Fibroblast of lung (primary cell): ENCODE data around the gene SLIT1. TPM values are rescaled to one million over a fixed set of nuclear protein-coding genes. Genes with fewer than 3 reads are reported as not detected.

Experiments used
- DNase-seq, 2 donors: peaks; one replicate each; pipeline versions ENCODE4 v3.0.0 to v3.0.0-alpha.2; 2010; ENCODE audit warnings: low read depth in 2 of 2
- H2AFZ ChIP-seq: 2 replicates; pipeline ENCODE4 v1.5.1; 2012; ENCODE audit warnings: low read length, control low read depth, inconsistent platforms
- H3K27ac ChIP-seq: 2 replicates; pipeline ENCODE4 v1.5.1; 2011; ENCODE audit warnings: low read length, control low read depth; ENCODE audit not compliant: insufficient read depth
- H3K27me3 ChIP-seq: 2 replicates; pipeline ENCODE4 v1.5.1; 2011; ENCODE audit warnings: mild to moderate bottlenecking, low read length; ENCODE audit not compliant: control insufficient read depth, insufficient read depth
- H3K36me3 ChIP-seq: 2 replicates; pipeline ENCODE4 v1.5.1; 2011; ENCODE audit warnings: low read length; ENCODE audit not compliant: control insufficient read depth, insufficient read depth
- H3K4me1 ChIP-seq: 2 replicates; pipeline ENCODE4 v1.5.1; 2011; ENCODE audit warnings: low read length; ENCODE audit not compliant: control insufficient read depth, insufficient read depth; ENCODE audit errors: extremely low read depth
- H3K4me2 ChIP-seq: 2 replicates; pipeline ENCODE4 v1.5.1; 2011; ENCODE audit warnings: low read length, control low read depth; ENCODE audit not compliant: insufficient read depth; ENCODE audit errors: extremely low read depth
- H3K4me3 ChIP-seq, 4 experiments: fragments of 200-600 bp in 1 of 4; sonication (generic) in 1 of 4; replicated peaks in 1 of 4; 2 replicates each; pipeline ENCODE4 v1.5.1; 2011 to 2016; ENCODE audit warnings: low read length in 4 of 4, low read depth in 3 of 4, mild to moderate bottlenecking in 3 of 4, control low read depth in 2 of 4, inconsistent platforms in 1 of 4, mixed read lengths in 1 of 4; ENCODE audit not compliant: insufficient read depth in 1 of 4; ENCODE audit errors: control extremely low read depth in 1 of 4
- H3K79me2 ChIP-seq: 2 replicates; pipeline ENCODE4 v1.5.1; 2012; ENCODE audit warnings: mild to moderate bottlenecking, low read length, inconsistent platforms; ENCODE audit not compliant: control insufficient read depth, insufficient read depth
- H3K9ac ChIP-seq: 2 replicates; pipeline ENCODE4 v1.5.1; 2011; ENCODE audit warnings: mild to moderate bottlenecking, low read length, control low read depth; ENCODE audit not compliant: insufficient read depth
- H3K9me3 ChIP-seq: 2 replicates; pipeline ENCODE4 v1.5.1; 2012; ENCODE audit warnings: low read depth, low read length; ENCODE audit not compliant: control insufficient read depth, insufficient read depth
- H4K20me1 ChIP-seq: 2 replicates; pipeline ENCODE4 v1.5.1; 2011; ENCODE audit warnings: low read length; ENCODE audit not compliant: control insufficient read depth, insufficient read depth; ENCODE audit errors: extremely low read depth
- EZH2 ChIP-seq: IDR thresholded peaks from 2 replicates; pipeline ENCODE4 v1.5.1; 2012; ENCODE audit warnings: low read length, control low read depth, mild to moderate bottlenecking; ENCODE audit errors: missing control alignments
- polyA plus RNA-seq, 2 donors: library from polyadenylated mRNA; depleted of rRNA in 1 of 2; stranded (reverse) in 1 of 2; unstranded in 1 of 2; fragments of >200 nt; gene quantifications; 2 replicates each; pipeline ENCODE4 v1.2.1, GENCODE V29; 2011 to 2012; ENCODE audit warnings: missing spikeins in 1 of 2
- total RNA-seq: library from RNA; depleted of rRNA; stranded (reverse); fragments of >200 nt; gene quantifications from 2 replicates; pipeline ENCODE4 v1.2.1, GENCODE V29; 2014
- TF ChIP-seq, protein P1 (sequence below), 2 donors: IDR thresholded peaks in 1 of 2; conservative IDR thresholded peaks in 1 of 2; 1 replicate in 1 of 2; 2 replicates in 1 of 2; pipeline ENCODE4 v1.5.1; 2011 to 2012; ENCODE audit warnings: low read length in 2 of 2, control low read depth in 1 of 2, inconsistent platforms in 1 of 2, low read depth in 1 of 2, mild to moderate bottlenecking in 1 of 2

SLIT1 gene
- total and polyA plus RNA-seq, 2 donors (not counting 1 experiment from before 2014, with no cell fraction given): 0.02 to 0.17 TPM

DNA sequence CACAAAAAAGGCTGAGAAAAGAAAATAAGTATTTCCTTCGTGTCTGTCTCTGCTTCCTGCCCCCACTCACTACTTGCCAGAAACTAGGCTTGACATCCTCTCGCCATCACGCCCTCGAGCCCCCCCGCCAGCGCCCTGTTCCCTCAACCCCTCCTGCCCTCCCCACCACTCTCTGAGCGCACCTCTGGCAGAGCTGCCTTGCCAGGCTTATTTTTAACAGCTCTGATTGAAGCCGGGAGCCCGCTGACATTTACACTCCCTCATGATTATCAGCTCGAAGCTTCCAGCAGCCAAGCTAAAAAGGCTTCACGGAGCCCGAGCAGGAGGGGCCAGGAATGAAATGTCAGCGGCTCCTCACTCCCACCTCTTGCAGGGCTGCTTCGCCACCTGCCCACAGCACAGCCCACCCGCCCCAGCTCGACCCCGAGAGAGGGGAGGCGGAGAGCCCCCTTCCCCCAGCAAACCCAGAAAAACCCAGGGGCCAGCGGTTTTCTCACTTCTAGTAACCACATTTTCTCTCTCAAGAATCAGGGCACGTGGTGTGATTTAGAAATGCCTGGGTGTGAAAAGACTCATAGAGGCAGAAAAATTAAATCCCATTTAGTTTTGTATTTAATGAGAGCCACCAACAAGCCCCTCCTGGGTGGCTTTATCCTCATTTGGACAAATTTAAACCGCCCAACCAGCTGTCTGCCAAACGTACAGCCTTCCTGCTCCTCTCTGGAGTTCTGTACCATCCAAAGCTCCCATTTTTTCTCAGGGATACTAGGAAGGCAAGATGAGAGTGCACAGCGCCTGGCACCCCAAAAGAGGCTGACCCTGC, 89.3 kb downstream of the SLIT1 start:
- Histone ChIP-seq H3K4me2 (no peak overlapping the region), H3K9me3 (no peaks in the 10 kb centered on the region), H3K27ac (no peak overlapping the region), H3K27me3 (peaks cover 22% of the 10 kb centered on the region), H3K36me3 (no peaks in the 10 kb centered on the region), H3K79me2 (no peaks in the 10 kb centered on the region), H3K4me3 (no peak overlapping the region), H3K9ac (no peak overlapping the region), H3K4me1 (no peaks in the 10 kb centered on the region), H4K20me1 (no peaks in the 10 kb centered on the region), H2AFZ (no peak overlapping the region)
- no peak for DNase-seq
- TF ChIP-seq EZH2: no peak
- TF ChIP-seq, protein P1, sequence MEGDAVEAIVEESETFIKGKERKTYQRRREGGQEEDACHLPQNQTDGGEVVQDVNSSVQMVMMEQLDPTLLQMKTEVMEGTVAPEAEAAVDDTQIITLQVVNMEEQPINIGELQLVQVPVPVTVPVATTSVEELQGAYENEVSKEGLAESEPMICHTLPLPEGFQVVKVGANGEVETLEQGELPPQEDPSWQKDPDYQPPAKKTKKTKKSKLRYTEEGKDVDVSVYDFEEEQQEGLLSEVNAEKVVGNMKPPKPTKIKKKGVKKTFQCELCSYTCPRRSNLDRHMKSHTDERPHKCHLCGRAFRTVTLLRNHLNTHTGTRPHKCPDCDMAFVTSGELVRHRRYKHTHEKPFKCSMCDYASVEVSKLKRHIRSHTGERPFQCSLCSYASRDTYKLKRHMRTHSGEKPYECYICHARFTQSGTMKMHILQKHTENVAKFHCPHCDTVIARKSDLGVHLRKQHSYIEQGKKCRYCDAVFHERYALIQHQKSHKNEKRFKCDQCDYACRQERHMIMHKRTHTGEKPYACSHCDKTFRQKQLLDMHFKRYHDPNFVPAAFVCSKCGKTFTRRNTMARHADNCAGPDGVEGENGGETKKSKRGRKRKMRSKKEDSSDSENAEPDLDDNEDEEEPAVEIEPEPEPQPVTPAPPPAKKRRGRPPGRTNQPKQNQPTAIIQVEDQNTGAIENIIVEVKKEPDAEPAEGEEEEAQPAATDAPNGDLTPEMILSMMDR (conservative IDR thresholded peaks at IDR 0.05 in 1 of 2, IDR thresholded peaks at IDR 0.05 in 1 of 2; ENCODE audit: low read depth in 1 of 2, low read length in 2 of 2): no peak

DNA sequence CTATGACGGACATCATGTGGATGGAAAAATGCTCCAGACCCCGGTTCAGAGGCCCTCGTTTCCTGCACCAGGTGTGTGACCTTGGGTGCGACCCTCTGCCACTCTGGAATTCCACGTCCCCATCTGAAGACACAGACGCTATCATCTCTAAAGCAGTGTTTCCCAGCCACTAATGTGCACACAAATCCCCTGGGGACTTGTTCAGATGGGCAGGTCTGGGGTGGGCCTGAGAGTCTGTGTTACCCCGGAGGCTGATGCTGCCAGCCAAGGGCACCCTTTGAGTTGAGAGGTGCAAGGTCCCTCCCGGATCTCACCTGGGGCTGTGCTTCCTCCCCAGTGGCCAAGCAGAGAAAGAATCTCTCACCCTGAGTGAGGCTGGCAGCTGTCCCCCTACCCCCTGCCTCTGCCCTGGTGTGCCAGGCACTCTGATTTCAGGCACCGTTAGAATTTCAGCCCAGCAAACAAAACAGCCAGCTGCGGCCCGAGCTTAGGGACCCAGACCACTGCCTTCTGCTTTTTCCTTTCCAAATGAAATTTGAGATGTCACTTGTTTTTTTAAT, 90.0 kb downstream of the SLIT1 start:
- no peak overlapping the region for H3K27ac ChIP-seq

DNA sequence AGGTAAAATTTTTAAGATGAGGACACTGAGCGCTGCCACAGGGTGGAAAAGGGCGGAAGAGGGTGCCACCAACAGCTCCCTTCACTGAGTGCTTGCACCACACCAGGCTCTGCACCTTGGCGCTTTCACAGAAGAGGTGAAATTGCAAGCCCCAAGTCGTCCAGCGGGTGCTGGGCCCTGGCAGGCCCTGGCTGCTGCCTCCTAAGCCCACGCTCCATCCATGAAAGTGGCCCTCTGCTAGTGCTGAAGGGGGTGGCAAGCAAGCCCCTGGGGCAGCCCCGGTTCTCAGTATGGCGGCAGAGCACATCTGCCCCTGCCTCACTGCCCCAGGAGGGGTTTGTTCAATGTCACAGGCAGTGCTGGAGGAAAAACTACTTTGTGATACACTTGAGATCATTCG, 95.1 kb downstream of the SLIT1 start:
- Histone ChIP-seq H3K4me3 (no peak overlapping the region), H2AFZ (no peak overlapping the region), H3K27me3 (peaks cover 21% of the 10 kb centered on the region), H3K4me2 (no peak overlapping the region), H3K4me1 (no peaks in the 10 kb centered on the region), H3K36me3 (no peaks in the 10 kb centered on the region), H3K27ac (no peak overlapping the region), H4K20me1 (no peaks in the 10 kb centered on the region), H3K79me2 (no peaks in the 10 kb centered on the region), H3K9me3 (no peaks in the 10 kb centered on the region), H3K9ac (no peak overlapping the region)
- no peak for TF ChIP-seq EZH2
- TF ChIP-seq, protein P1 (conservative IDR thresholded peaks at IDR 0.05 in 1 of 2, IDR thresholded peaks at IDR 0.05 in 1 of 2; ENCODE audit: low read depth in 1 of 2, low read length in 2 of 2): no peak
- no peak for DNase-seq

More for the DNA sequence above, 90.0 kb downstream of the SLIT1 start:
- Histone ChIP-seq H3K4me2 (no peak overlapping the region), H3K4me1 (no peaks in the 10 kb centered on the region), H3K79me2 (no peaks in the 10 kb centered on the region), H3K4me3 (no peak overlapping the region), H3K9ac (no peak overlapping the region), H4K20me1 (no peaks in the 10 kb centered on the region), H3K27me3 (peaks cover 22% of the 10 kb centered on the region), H3K9me3 (no peaks in the 10 kb centered on the region), H3K36me3 (no peaks in the 10 kb centered on the region), H2AFZ (no peak overlapping the region)
- DNase-seq: no peak
- no peak for TF ChIP-seq EZH2
- TF ChIP-seq, protein P1 (conservative IDR thresholded peaks at IDR 0.05 in 1 of 2, IDR thresholded peaks at IDR 0.05 in 1 of 2; ENCODE audit: low read depth in 1 of 2, low read length in 2 of 2): no peak
